Spleen (tissue), 13 donors: Measurements from ENCODE around the gene MORF4L2. TPM values are rescaled to one million over a fixed set of nuclear protein-coding genes. Genes with fewer than 3 reads are reported as not detected.

Experiments used
- DNase-seq: peaks from one replicate; pipeline ENCODE4 v3.0.0-alpha.2; 2020
- H3K27ac ChIP-seq, 8 donors: fragments of 200-600 bp; sonication (generic) in 7 of 8; 1 replicate in 4 of 8; 2 replicates in 4 of 8; pipeline versions ENCODE4 v1.5.0 to v1.8.0; 2016 to 2021; ENCODE audit warnings: inconsistent platforms in 4 of 8, mild to moderate bottlenecking in 4 of 8, moderate library complexity in 1 of 8
- H3K27me3 ChIP-seq, 7 donors: fragments of 200-600 bp; sonication (generic) in 6 of 7; replicated peaks in 1 of 7; 1 replicate in 4 of 7; 2 replicates in 3 of 7; pipeline versions ENCODE4 v1.5.0 to v1.8.0; 2016 to 2021; ENCODE audit warnings: inconsistent platforms in 3 of 7, mild to moderate bottlenecking in 1 of 7
- H3K36me3 ChIP-seq, 6 donors: fragments of 200-600 bp; sonication (generic) in 5 of 6; 1 replicate in 4 of 6; 2 replicates in 2 of 6; pipeline versions ENCODE4 v1.5.0 to v1.8.0; 2016 to 2021; ENCODE audit warnings: inconsistent platforms in 2 of 6
- H3K4me1 ChIP-seq, 6 donors: fragments of 200-600 bp; sonication (generic) in 5 of 6; 1 replicate in 3 of 6; 2 replicates in 3 of 6; pipeline versions ENCODE4 v1.5.0 to v1.8.0; 2016 to 2021; ENCODE audit warnings: inconsistent platforms in 3 of 6
- H3K4me3 ChIP-seq, 8 donors: fragments of 200-600 bp; sonication (generic) in 7 of 8; 1 replicate in 4 of 8; 2 replicates in 4 of 8; pipeline versions ENCODE4 v1.5.0 to v1.8.0; 2016 to 2021; ENCODE audit warnings: inconsistent platforms in 4 of 8, mild to moderate bottlenecking in 4 of 8, moderate library complexity in 2 of 8
- H3K9me3 ChIP-seq, 8 donors: fragments of 200-600 bp; sonication (generic) in 7 of 8; 1 replicate in 4 of 8; 2 replicates in 4 of 8; pipeline versions ENCODE4 v1.5.0 to v1.8.0; 2016 to 2021; ENCODE audit warnings: inconsistent platforms in 4 of 8
- CTCF ChIP-seq, 11 experiments: fragments of 200-600 bp in 7 of 11; fragments of 450-650 bp in 4 of 11; sonication (generic) in 4 of 11; IDR thresholded peaks in 8 of 11; conservative IDR thresholded peaks in 3 of 11; 1 replicate in 7 of 11; 2 replicates in 4 of 11; pipeline versions ENCODE4 v1.4.0 to v1.8.0; 2016 to 2021; ENCODE audit warnings: antibody characterized with exemption in 11 of 11, inconsistent platforms in 4 of 11, mild to moderate bottlenecking in 1 of 11
- POLR2A ChIP-seq, 3 donors: fragments of 450-650 bp; IDR thresholded peaks; one replicate each; pipeline ENCODE4 v1.5.1; 2017; ENCODE audit warnings: antibody characterized with exemption in 3 of 3, mild to moderate bottlenecking in 1 of 3
- POLR2AphosphoS5 ChIP-seq, 3 donors: sonication (generic); formaldehyde crosslinking; IDR thresholded peaks; one replicate each; pipeline ENCODE4 v1.5.1; 2017; ENCODE audit warnings: antibody characterized with exemption in 3 of 3
- WGBS, 5 donors: extraction: QIAGEN DNeasy Blood & Tissue Kit in 3 of 5; methylation state at CpG; one replicate each; pipeline versions ENCODE4 v1.1.5 to v1.1.7; 2013 to 2018; 5-methylcytosine and 5-hydroxymethylcytosine counted together
- intact Hi-C: fragments of 100-400 bp; cut with DNase I; formaldehyde crosslinking; loops from one replicate; pipeline ENCODE4 v1.15.0; 2023; ENCODE audit warnings: low total_unique reads
- long read RNA-seq, 2 donors: transcript quantifications; one replicate each; lab custom pipeline, GENCODE V29; 2026
- polyA plus RNA-seq, 3 donors: library from polyadenylated mRNA; stranded (reverse); fragments of 200-250 nt; gene quantifications; one replicate each; pipeline ENCODE4 v1.2.1, GENCODE V29; 2013
- total RNA-seq, 7 donors: library from RNA; depleted of rRNA in 3 of 7; stranded (reverse); fragments of >200 nt in 3 of 7; fragmentation: NEBNext Ultra II Directional in 4 of 7; extraction: Animal tissue kit (Norgen Biotek cat#: 25700) in 4 of 7; gene quantifications; one replicate each; pipeline versions ENCODE4 v1.1.0 to v1.2.1, GENCODE V29; 2016 to 2021
- donor health status: healthy with polysubstance abuse.
- donor health status: DM: no; HTN: no; CAD: no; lungs with moderate emphysema.
- donor health status: DM: no; HTN: no; CAD: no.
- donor health status: Bipolar disorder and iron deficiency.
- donor health status: healthy.
- donor health status: DM: no; HTN: no; CAD: no.
- donor health status: DM: yes; HTN: yes; CAD: no.

MORF4L2 gene
- total RNA-seq (100 to 1,000 TPM; 136 to 222 (median 168) TPM), polyA plus RNA-seq (100 to 1,000 TPM in 2 of 3 donors, 10 to 100 TPM in 1; 86.8 to 148 (median 107) TPM)
- long read RNA-seq, donor 1, transcript MORF4L2-203 (4 exons, 1,983 nt) = minor isoform, 18 of 146 reads
- long read RNA-seq, donor 1, transcript MORF4L2-201 (4 exons, 1,824 nt) = minor isoform, 7 of 146 reads
- long read RNA-seq, donor 1, transcript MORF4L2-209 (5 exons, 869 nt) = minor isoform, 7 of 146 reads
- long read RNA-seq, donor 1, transcript MORF4L2-215 (4 exons, 451 nt) = major isoform, 22 of 146 reads
- long read RNA-seq, donor 1, partial matches to known transcripts = 77 of 146 reads
- long read RNA-seq, donor 1, other reads (novel, unspliced or antisense) = 8 of 146 reads
- long read RNA-seq, donor 2, transcript MORF4L2-215 (4 exons, 451 nt) = major isoform, 11 of 28 reads
- long read RNA-seq, donor 2, transcript MORF4L2-203 (4 exons, 1,983 nt) = minor isoform, 5 of 28 reads
- long read RNA-seq, donor 2, transcript MORF4L2-206 (4 exons, 1,965 nt) = minor isoform, 5 of 28 reads
- long read RNA-seq, donor 2, partial matches to known transcripts = 0 of 28 reads
- long read RNA-seq, donor 2, other reads (novel, unspliced or antisense) = 5 of 28 reads

GRCh38 chrX:103686199-103687072 is at the start of gene MORF4L2:
Gene MORF4L2 (minus strand): TSS chrX:103686699. CDS start chrX:103677027, 9,672 bp downstream.
- Histone ChIP-seq H3K27me3 (no peaks in the 10 kb centered on the region), H3K27ac (peak within 1 kb of the TSS; percentile 86 to 97 (median 96)), H3K4me3 (peak within 1 kb of the TSS; percentile 38 to 80 (median 50)), H3K36me3 (peaks cover 0 to 37% (median 6%) of the 10 kb centered on the region in 6 donors), H3K4me1 (peaks cover 5 to 33% (median 16%) of the 10 kb centered on the region in 6 donors), H3K9me3 (no peaks in the 10 kb centered on the region)
- intact Hi-C loops = loop anchor here (10.0 kb wide), 1 partner anchor 152 kb away; no protein-coding TSS in a partner anchor
- 0 to 27% (median 1%) methylated on average over 30 to 37 of the region's 37 CpGs for WGBS, 5 donors
- TF ChIP-seq POLR2AphosphoS5 (IDR thresholded peaks at IDR 0.05) (peak in 2 of 3 donors; percentile 81 to 99), POLR2A (IDR thresholded peaks at IDR 0.05) (peak in 2 of 3 donors; percentile 44 to 90), CTCF (IDR thresholded peaks at IDR 0.05 in 8 of 11, conservative IDR thresholded peaks at IDR 0.05 in 3 of 11) (no peak)
- peak; percentile 93 for DNase-seq

DNA sequence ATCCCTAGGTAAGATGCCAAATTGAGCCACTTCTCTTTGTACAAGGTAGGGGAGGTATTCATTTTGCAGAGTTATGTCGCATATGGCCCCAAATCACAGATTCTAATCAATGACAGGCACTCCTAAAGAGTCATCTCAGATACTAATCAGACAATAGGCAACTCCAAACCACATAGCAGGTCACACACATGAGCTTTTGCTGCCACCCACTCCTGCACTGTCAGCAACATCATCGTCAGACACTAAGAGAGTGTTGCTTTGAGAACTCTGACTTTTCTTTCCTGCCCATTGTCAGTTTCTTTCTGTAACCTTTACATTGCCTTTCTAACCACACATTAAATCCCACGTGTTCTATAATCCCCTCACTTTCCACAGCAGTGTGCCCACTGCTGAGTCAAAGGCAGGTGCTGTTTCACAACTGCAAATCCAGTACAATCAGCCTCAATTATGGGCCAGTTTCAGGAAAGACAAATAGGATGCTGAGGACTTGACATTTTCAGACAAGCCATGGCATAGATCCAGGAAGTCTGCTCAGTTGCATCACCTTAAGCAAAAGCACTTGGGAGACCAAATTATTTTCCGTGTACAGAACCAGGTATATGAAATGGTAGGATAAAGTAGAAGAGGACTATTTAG is 47.7 kb upstream of the MORF4L2 start:
- Histone ChIP-seq H3K4me3 (no peak overlapping the region), H3K9me3 (no peaks in the 10 kb centered on the region), H3K36me3 (no peaks in the 10 kb centered on the region), H3K4me1 (no peaks in the 10 kb centered on the region), H3K27me3 (peaks cover 0 to 4% (median 0%) of the 10 kb centered on the region in 7 donors), H3K27ac (no peak overlapping the region)
- no peak for TF ChIP-seq CTCF (IDR thresholded peaks at IDR 0.05 in 8 of 11, conservative IDR thresholded peaks at IDR 0.05 in 3 of 11)
- no peak for TF ChIP-seq POLR2A (IDR thresholded peaks at IDR 0.05)
- TF ChIP-seq POLR2AphosphoS5 (IDR thresholded peaks at IDR 0.05) = no peak
- 55 to 74% (median 57%) methylated on average over 4 of the region's 4 CpGs for WGBS, 5 donors
- intact Hi-C loops = no loop called here
- no peak for DNase-seq

- Histone ChIP-seq H3K9me3 (no peaks in the 10 kb centered on the region), H3K36me3 (no peaks in the 10 kb centered on the region), H3K4me3 (no peak overlapping the region), H3K4me1 (no peaks in the 10 kb centered on the region), H3K27me3 (peaks cover 0 to 16% (median 0%) of the 10 kb centered on the region in 7 donors), H3K27ac (no peak overlapping the region)
- WGBS, 5 donors = 94 to 100% (median 96%) methylated on average over 1 of the region's 1 CpG
- DNase-seq = no peak
- intact Hi-C loops = no loop called here
- TF ChIP-seq POLR2A (IDR thresholded peaks at IDR 0.05) (no peak), POLR2AphosphoS5 (IDR thresholded peaks at IDR 0.05) (no peak), CTCF (IDR thresholded peaks at IDR 0.05 in 8 of 11, conservative IDR thresholded peaks at IDR 0.05 in 3 of 11) (no peak)
Observed at GRCh38 chrX:103733017-103733416, 46.5 kb upstream of the MORF4L2 start.
